ENCODE data around the gene KCNK10.

DNA sequence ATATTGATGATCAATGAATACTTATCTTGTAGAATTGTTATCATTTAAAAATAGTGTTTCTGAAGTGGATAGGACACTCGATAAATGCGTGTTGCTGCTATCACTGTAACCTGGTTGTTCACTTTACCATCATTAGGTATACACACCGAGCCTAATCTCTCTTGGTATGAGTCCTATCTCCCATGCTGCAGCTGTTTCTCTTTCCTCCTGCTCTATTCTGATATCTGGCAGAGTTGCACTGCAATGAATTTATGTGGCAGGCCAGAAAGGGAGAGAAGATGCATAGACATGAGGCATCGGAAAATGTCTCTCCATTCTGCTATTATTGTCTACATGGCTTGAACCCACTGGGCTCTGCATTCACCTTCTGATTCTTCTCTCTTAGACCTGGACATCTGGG lies 26.7 kb downstream of the KCNK10 start:
- TF ChIP-seq, protein P1, sequence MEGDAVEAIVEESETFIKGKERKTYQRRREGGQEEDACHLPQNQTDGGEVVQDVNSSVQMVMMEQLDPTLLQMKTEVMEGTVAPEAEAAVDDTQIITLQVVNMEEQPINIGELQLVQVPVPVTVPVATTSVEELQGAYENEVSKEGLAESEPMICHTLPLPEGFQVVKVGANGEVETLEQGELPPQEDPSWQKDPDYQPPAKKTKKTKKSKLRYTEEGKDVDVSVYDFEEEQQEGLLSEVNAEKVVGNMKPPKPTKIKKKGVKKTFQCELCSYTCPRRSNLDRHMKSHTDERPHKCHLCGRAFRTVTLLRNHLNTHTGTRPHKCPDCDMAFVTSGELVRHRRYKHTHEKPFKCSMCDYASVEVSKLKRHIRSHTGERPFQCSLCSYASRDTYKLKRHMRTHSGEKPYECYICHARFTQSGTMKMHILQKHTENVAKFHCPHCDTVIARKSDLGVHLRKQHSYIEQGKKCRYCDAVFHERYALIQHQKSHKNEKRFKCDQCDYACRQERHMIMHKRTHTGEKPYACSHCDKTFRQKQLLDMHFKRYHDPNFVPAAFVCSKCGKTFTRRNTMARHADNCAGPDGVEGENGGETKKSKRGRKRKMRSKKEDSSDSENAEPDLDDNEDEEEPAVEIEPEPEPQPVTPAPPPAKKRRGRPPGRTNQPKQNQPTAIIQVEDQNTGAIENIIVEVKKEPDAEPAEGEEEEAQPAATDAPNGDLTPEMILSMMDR (IDR thresholded peaks at IDR 0.05), result no peak
- no peak for TF ChIP-seq EZH2 (IDR thresholded peaks at IDR 0.05; ENCODE audit: borderline replicate concordance, insufficient read depth, low read depth, low read length, poor library complexity, severe bottlenecking)
